Tibial nerve (tissue), 4 donors: ENCODE measurements around the gene PMPCA. TPM values are rescaled to one million over a fixed set of nuclear protein-coding genes. Genes with fewer than 3 reads are reported as not detected.
A peak's percentile ranks its signal among the peaks of the same experiment; 100 is the strongest.

Experiments
- DNase-seq, 2 donors: peaks; one replicate each; pipeline ENCODE4 v3.0.0-alpha.2; 2019; ENCODE audit warnings: low spot score in 2 of 2
- H3K27ac ChIP-seq, 4 donors: fragments of 200-600 bp; sonication (generic) in 3 of 4; one replicate each; pipeline ENCODE4 v1.5.1; 2017 to 2019; ENCODE audit warnings: mild to moderate bottlenecking in 1 of 4
- H3K27me3 ChIP-seq, 2 donors: fragments of 200-600 bp; sonication (generic) in 1 of 2; one replicate each; pipeline versions ENCODE4 v1.5.1 to v1.6.0; 2017 to 2019
- H3K36me3 ChIP-seq, 3 donors: fragments of 200-600 bp; sonication (generic); one replicate each; pipeline ENCODE4 v1.5.1; 2018 to 2019
- H3K4me1 ChIP-seq, 4 donors: fragments of 200-600 bp; sonication (generic) in 3 of 4; one replicate each; pipeline ENCODE4 v1.5.1; 2017 to 2019
- H3K4me3 ChIP-seq, 4 donors: fragments of 200-600 bp; sonication (generic) in 3 of 4; one replicate each; pipeline ENCODE4 v1.5.1; 2017 to 2019; ENCODE audit warnings: mild to moderate bottlenecking in 1 of 4, moderate library complexity in 1 of 4
- H3K9me3 ChIP-seq, 4 donors: fragments of 200-600 bp; sonication (generic) in 3 of 4; one replicate each; pipeline ENCODE4 v1.5.1; 2017 to 2019
- CTCF ChIP-seq, 5 experiments: fragments of 200-600 bp in 3 of 5; fragments of 450-650 bp in 2 of 5; sonication (generic) in 3 of 5; IDR thresholded peaks; one replicate each; pipeline ENCODE4 v1.5.1; 2016 to 2019; ENCODE audit warnings: antibody characterized with exemption in 5 of 5, mild to moderate bottlenecking in 3 of 5, moderate library complexity in 2 of 5
- EP300 ChIP-seq, 2 donors: sonication (generic); formaldehyde crosslinking; IDR thresholded peaks; one replicate each; pipeline ENCODE4 v1.6.1; 2017; ENCODE audit warnings: antibody characterized with exemption in 2 of 2, mild to moderate bottlenecking in 1 of 2
- POLR2A ChIP-seq, 2 donors: fragments of 450-650 bp; IDR thresholded peaks; one replicate each; pipeline ENCODE4 v1.6.1; 2017; ENCODE audit warnings: antibody characterized with exemption in 2 of 2, mild to moderate bottlenecking in 2 of 2, moderate library complexity in 2 of 2
- WGBS, 2 donors: methylation state at CpG; one replicate each; pipeline ENCODE4 v1.1.5; 2018; 5-methylcytosine and 5-hydroxymethylcytosine counted together
- total RNA-seq, 4 donors: library from RNA; depleted of rRNA; stranded (reverse); fragments of >200 nt; gene quantifications; one replicate each; pipeline ENCODE4 v1.1.0, GENCODE V29; 2016

Gene PMPCA
- total RNA-seq, 4 donors from 2014 or later: 35.6 to 42.0 (median 39.3) TPM

GRCh38 chr9:136392538-136393449 lies 17.7 kb upstream of the PMPCA start:
- H3K36me3 ChIP-seq: peaks cover 2 to 94% (median 13%) of the 10 kb centered on the region in 3 donors
- TF ChIP-seq POLR2A (IDR thresholded peaks at IDR 0.05) (no peak), CTCF (IDR thresholded peaks at IDR 0.05) (no peak)
- WGBS, 2 donors: 77 to 88% methylated on average over 12 to 15 of the region's 21 CpGs

GRCh38 chr9:136393531-136393930 lies 16.9 kb upstream of the PMPCA start:
- Histone ChIP-seq H3K9me3 (no peaks in the 10 kb centered on the region), H3K27ac (peak overlapping the region in 1 of 4 donors; percentile 56), H3K36me3 (peaks cover 2 to 91% (median 13%) of the 10 kb centered on the region in 3 donors), H3K27me3 (no peaks in the 10 kb centered on the region), H3K4me3 (no peak overlapping the region), H3K4me1 (peaks cover 0 to 24% (median 2%) of the 10 kb centered on the region in 4 donors)
- TF ChIP-seq CTCF (IDR thresholded peaks at IDR 0.05): no peak
- TF ChIP-seq POLR2A (IDR thresholded peaks at IDR 0.05): no peak
- no peak for TF ChIP-seq EP300 (IDR thresholded peaks at IDR 0.05)
- 84 to 92% methylated on average over 8 to 16 of the region's 17 CpGs for WGBS, 2 donors
- no peak for DNase-seq

More at GRCh38 chr9:136392538-136393449, 17.7 kb upstream of the PMPCA start:
- Histone ChIP-seq H3K27ac (peak overlapping the region in 1 of 4 donors; percentile 56), H3K27me3 (no peaks in the 10 kb centered on the region), H3K9me3 (no peaks in the 10 kb centered on the region), H3K4me3 (no peak overlapping the region), H3K4me1 (peaks cover 0 to 17% (median 0%) of the 10 kb centered on the region in 4 donors)
- DNase-seq: no peak

GRCh38 chr9:136394312-136395019 lies 16.0 kb upstream of the PMPCA start:
- Histone ChIP-seq H3K36me3 (peaks cover 2 to 82% (median 13%) of the 10 kb centered on the region in 3 donors), H3K9me3 (no peaks in the 10 kb centered on the region), H3K27ac (no peak overlapping the region), H3K4me3 (no peak overlapping the region), H3K4me1 (peaks cover 0 to 33% (median 11%) of the 10 kb centered on the region in 4 donors), H3K27me3 (no peaks in the 10 kb centered on the region)
- TF ChIP-seq EP300 (IDR thresholded peaks at IDR 0.05) (no peak), POLR2A (IDR thresholded peaks at IDR 0.05) (no peak), CTCF (IDR thresholded peaks at IDR 0.05) (no peak)
- 88 to 96% methylated on average over 20 to 21 of the region's 21 CpGs for WGBS, 2 donors
- no peak for DNase-seq

- H3K36me3 ChIP-seq: peaks cover 0 to 76% (median 13%) of the 10 kb centered on the region in 3 donors
- 95 to 96% methylated on average over 11 of the region's 13 CpGs for WGBS, 2 donors
- DNase-seq: no peak
- no peak overlapping the region for H3K27ac ChIP-seq
- no peak overlapping the region for H3K4me3 ChIP-seq
- H3K9me3 ChIP-seq: no peaks in the 10 kb centered on the region
- TF ChIP-seq EP300 (IDR thresholded peaks at IDR 0.05): no peak
- no peak for TF ChIP-seq CTCF (IDR thresholded peaks at IDR 0.05)
- no peak for TF ChIP-seq POLR2A (IDR thresholded peaks at IDR 0.05)
- H3K4me1 ChIP-seq: peaks cover 0 to 34% (median 12%) of the 10 kb centered on the region in 4 donors
- H3K27me3 ChIP-seq: no peaks in the 10 kb centered on the region
These were observed 15.5 kb upstream of the PMPCA start for GRCh38 chr9:136395020-136395340.
